ENCODE results near the gene GLT8D1. TPM values are rescaled to one million over a fixed set of nuclear protein-coding genes. Genes with fewer than 3 reads are reported as not detected.

The GLT8D1 gene
- total RNA-seq, 6 experiments from 2014 or later, result 23.0 to 63.1 (median 46.9) TPM

DNA sequence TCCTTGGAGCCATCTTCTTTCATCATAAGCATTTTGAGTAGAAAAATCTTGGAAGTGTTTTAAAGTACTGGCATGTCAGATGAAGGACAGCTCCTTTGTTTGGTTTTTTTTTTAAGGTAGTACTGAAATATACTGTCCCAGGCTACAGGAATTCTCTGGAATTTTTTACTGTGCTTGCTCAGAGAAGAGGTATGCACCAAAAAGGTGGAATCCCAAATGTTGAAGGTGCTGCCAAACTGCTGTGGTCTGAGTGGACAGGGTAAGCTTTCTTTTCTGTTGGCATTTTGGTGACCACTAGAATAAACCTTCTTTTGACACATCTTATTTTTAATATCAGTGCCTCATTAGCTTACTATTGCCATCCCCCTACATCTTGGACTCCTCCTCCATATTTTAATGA lies 12.5 kb downstream of the GLT8D1 start:
- TF ChIP-seq, protein P1, sequence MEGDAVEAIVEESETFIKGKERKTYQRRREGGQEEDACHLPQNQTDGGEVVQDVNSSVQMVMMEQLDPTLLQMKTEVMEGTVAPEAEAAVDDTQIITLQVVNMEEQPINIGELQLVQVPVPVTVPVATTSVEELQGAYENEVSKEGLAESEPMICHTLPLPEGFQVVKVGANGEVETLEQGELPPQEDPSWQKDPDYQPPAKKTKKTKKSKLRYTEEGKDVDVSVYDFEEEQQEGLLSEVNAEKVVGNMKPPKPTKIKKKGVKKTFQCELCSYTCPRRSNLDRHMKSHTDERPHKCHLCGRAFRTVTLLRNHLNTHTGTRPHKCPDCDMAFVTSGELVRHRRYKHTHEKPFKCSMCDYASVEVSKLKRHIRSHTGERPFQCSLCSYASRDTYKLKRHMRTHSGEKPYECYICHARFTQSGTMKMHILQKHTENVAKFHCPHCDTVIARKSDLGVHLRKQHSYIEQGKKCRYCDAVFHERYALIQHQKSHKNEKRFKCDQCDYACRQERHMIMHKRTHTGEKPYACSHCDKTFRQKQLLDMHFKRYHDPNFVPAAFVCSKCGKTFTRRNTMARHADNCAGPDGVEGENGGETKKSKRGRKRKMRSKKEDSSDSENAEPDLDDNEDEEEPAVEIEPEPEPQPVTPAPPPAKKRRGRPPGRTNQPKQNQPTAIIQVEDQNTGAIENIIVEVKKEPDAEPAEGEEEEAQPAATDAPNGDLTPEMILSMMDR (IDR thresholded peaks at IDR 0.05), result no peak
- no peak for TF ChIP-seq POLR2A (IDR thresholded peaks at IDR 0.05)
- intact Hi-C loops (cut with DNase I), result no loop called here
- Histone ChIP-seq H3K9me3 (no peaks in the 10 kb centered on the region), H3K36me3 (peaks cover 40 to 100% (median 70%) of the 10 kb centered on the region in 4 donors), H3K4me1 (peaks cover 0 to 5% (median 0%) of the 10 kb centered on the region in 4 donors), H3K27ac (no peak overlapping the region), H3K4me3 (no peak overlapping the region), H3K27me3 (no peaks in the 10 kb centered on the region)
- DNase-seq (no peak), ATAC-seq (no peak)

DNA sequence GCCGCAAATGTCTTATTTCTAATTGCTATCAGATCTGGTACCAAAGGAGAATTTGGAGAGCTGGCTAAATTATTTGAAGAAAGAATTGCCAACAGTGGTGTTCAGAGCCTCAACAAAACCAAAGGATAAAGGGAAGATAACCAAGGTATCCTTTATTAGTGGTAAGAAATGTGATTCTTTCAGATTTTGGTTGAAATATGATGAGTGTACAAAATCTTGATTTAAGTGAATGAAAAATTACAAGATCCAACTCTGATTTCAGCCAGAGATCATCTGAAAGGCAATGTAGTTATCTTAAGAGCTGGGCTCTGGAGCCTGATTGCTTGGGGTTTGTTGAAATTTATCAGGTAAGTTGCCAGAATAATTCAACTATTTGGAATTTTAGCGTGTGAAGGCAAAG lies 15.0 kb downstream of the GLT8D1 start:
- TF ChIP-seq, protein P1 (IDR thresholded peaks at IDR 0.05), result no peak
- no peak for TF ChIP-seq POLR2A (IDR thresholded peaks at IDR 0.05)
- WGBS (ENCODE audit: insufficient coverage, low coverage, low lambda C conversion rate, missing lambda C conversion rate), result 69% methylated on average over 2 of the region's 2 CpGs
- no peak overlapping the region for H3K27ac ChIP-seq
- DNase-seq (no peak), ATAC-seq (no peak)
- H3K9me3 ChIP-seq, result no peaks in the 10 kb centered on the region
- H3K36me3 ChIP-seq, result peaks cover 38 to 84% (median 63%) of the 10 kb centered on the region in 4 donors
- intact Hi-C loops (cut with DNase I), result no loop called here
- H3K27me3 ChIP-seq, result no peaks in the 10 kb centered on the region
- H3K4me3 ChIP-seq, result no peak overlapping the region
- peaks cover 0 to 19% (median 3%) of the 10 kb centered on the region in 4 donors for H3K4me1 ChIP-seq

DNA sequence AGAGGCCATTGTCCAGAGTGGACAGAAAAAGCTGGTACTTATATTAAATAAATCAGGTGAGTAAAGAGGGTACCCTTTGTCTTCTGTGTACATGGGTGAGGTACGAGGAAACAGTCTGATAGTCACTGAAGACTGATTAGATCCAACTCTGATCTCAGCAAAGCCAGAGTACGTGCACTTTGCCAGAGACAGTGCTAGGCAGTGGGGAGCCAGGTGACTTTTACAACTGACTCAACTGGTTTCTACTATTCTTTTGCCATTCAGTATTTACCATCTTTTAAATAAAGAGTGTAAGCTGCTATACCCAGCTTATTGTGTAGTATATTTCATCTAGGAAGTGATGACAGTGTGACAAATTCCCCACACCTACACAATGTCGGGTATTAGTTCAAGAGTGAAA lies 16.4 kb downstream of the GLT8D1 start:
- peaks cover 0 to 26% (median 8%) of the 10 kb centered on the region in 4 donors for H3K4me1 ChIP-seq
- intact Hi-C loops (cut with DNase I), result no loop called here
- TF ChIP-seq, protein P1 (IDR thresholded peaks at IDR 0.05), result no peak
- no peak for TF ChIP-seq POLR2A (IDR thresholded peaks at IDR 0.05)
- no peak overlapping the region for H3K27ac ChIP-seq
- ATAC-seq, result no peak
- no peaks in the 10 kb centered on the region for H3K9me3 ChIP-seq
- H3K4me3 ChIP-seq, result no peak overlapping the region
- DNase-seq, result no peak
- H3K36me3 ChIP-seq, result peaks cover 34 to 70% (median 51%) of the 10 kb centered on the region in 4 donors
- WGBS (ENCODE audit: insufficient coverage, low coverage, low lambda C conversion rate, missing lambda C conversion rate), result 73% methylated on average over 3 of the region's 3 CpGs
- H3K27me3 ChIP-seq, result no peaks in the 10 kb centered on the region

DNA sequence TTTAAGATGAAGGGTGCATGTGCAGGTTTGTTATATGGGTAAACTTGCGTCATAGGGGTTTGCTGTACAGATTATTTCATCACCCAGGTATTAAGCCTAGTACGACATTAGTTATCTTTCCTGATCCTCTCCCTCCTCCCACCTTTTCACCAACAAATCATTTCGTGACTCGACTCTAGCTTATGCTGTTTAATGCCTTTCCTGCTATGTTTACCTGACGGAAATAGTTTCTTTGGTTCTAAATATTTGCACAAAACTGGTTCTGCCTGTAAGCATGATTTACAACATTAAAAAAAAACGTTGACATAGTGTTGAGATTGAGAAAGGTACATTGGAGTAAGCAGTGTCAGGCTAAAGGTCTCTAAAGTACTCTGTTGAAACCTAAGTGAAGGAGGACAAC lies 17.3 kb downstream of the GLT8D1 start:
- Histone ChIP-seq H3K9me3 (no peaks in the 10 kb centered on the region), H3K27me3 (no peaks in the 10 kb centered on the region), H3K4me1 (peaks cover 0 to 35% (median 11%) of the 10 kb centered on the region in 4 donors), H3K36me3 (peaks cover 27 to 62% (median 47%) of the 10 kb centered on the region in 4 donors), H3K27ac (no peak overlapping the region), H3K4me3 (no peak overlapping the region)
- 30% methylated on average over 6 of the region's 6 CpGs for WGBS (ENCODE audit: insufficient coverage, low coverage, low lambda C conversion rate, missing lambda C conversion rate)
- intact Hi-C loops (cut with DNase I), result no loop called here
- DNase-seq (no peak), ATAC-seq (no peak)
- TF ChIP-seq, protein P1 (IDR thresholded peaks at IDR 0.05), result peak in 1 of 4 donors; percentile 1
- TF ChIP-seq POLR2A (IDR thresholded peaks at IDR 0.05), result peak; percentile 17

All from right lobe of liver (tissue), 6 donors.